DOHH2 (cell line): Measurements from ENCODE around the gene HHAT.

Experiments
- H3F3A ChIP-seq: fragments of 200-600 bp; sonication (generic), shearing (Covaris generic); 2 replicates; pipeline ENCODE4 v1.6.0; 2016; ENCODE audit warnings: antibody characterized with exemption, mild to moderate bottlenecking; ENCODE audit not compliant: control insufficient read depth, insufficient read depth
- H3K27ac ChIP-seq: fragments of 200-600 bp; sonication (generic); 2 replicates; pipeline ENCODE4 v1.5.1; 2014; ENCODE audit warnings: low read depth, mild to moderate bottlenecking, low read length, moderate library complexity
- H3K27me3 ChIP-seq: fragments of 200-600 bp; sonication (generic); 2 replicates; pipeline ENCODE4 v1.6.1; 2014; ENCODE audit warnings: mild to moderate bottlenecking, low read length, mixed read lengths; ENCODE audit not compliant: control insufficient read depth
- H3K36me3 ChIP-seq: fragments of 200-600 bp; sonication (generic); 2 replicates; pipeline ENCODE4 v1.6.1; 2014; ENCODE audit warnings: mild to moderate bottlenecking, low read length, moderate library complexity, mixed read lengths; ENCODE audit not compliant: control insufficient read depth
- H3K4me1 ChIP-seq: fragments of 200-600 bp; sonication (generic); 2 replicates; pipeline ENCODE4 v1.6.1; 2014; ENCODE audit warnings: mild to moderate bottlenecking, low read length, mixed read lengths; ENCODE audit not compliant: control insufficient read depth
- H3K4me2 ChIP-seq: fragments of 200-600 bp; sonication (generic); 2 replicates; pipeline ENCODE4 v1.6.0; 2014; ENCODE audit warnings: mild to moderate bottlenecking, low read length, moderate library complexity
- H3K4me3 ChIP-seq: fragments of 200-600 bp; sonication (generic); 2 replicates; pipeline ENCODE4 v1.5.1; 2014; ENCODE audit warnings: mild to moderate bottlenecking, low read length, mixed read lengths
- H3K79me2 ChIP-seq: fragments of 200-600 bp; sonication (generic); 2 replicates; pipeline ENCODE4 v1.6.1; 2014; ENCODE audit warnings: mild to moderate bottlenecking, low read length, mixed read lengths; ENCODE audit not compliant: control insufficient read depth
- H3K9me2 ChIP-seq: fragments of 200-600 bp; sonication (generic); replicated peaks from 2 replicates; pipeline ENCODE4 v1.6.1; 2014; ENCODE audit warnings: mild to moderate bottlenecking, low read length, mixed read lengths; ENCODE audit not compliant: control insufficient read depth
- H3K9me3 ChIP-seq: fragments of 200-600 bp; sonication (generic); 2 replicates; pipeline ENCODE4 v1.6.1; 2014; ENCODE audit warnings: antibody characterized with exemption, low read length, mixed read lengths; ENCODE audit not compliant: control insufficient read depth, insufficient read depth
- H4K20me1 ChIP-seq: fragments of 200-600 bp; sonication (generic); 2 replicates; pipeline ENCODE4 v1.6.0; 2014; ENCODE audit warnings: low read depth, mild to moderate bottlenecking, antibody characterized with exemption, low read length, moderate library complexity; ENCODE audit not compliant: control insufficient read depth, insufficient read depth
- EZH2phosphoT487 ChIP-seq: fragments of 200-600 bp; sonication (generic); IDR thresholded peaks from 2 replicates; pipeline ENCODE4 v1.6.1; 2017; ENCODE audit warnings: borderline replicate concordance, mild to moderate bottlenecking, antibody characterized with exemption, low read length, moderate library complexity, mixed read lengths
- TF ChIP-seq, protein P1 (sequence below): fragments of 200-600 bp; sonication (generic); IDR thresholded peaks from one replicate; pipeline ENCODE4 v1.5.1; 2014; ENCODE audit warnings: antibody characterized with exemption, mild to moderate bottlenecking, low read depth, low read length; ENCODE audit not compliant: poor library complexity, severe bottlenecking

Gene HHAT

DNA sequence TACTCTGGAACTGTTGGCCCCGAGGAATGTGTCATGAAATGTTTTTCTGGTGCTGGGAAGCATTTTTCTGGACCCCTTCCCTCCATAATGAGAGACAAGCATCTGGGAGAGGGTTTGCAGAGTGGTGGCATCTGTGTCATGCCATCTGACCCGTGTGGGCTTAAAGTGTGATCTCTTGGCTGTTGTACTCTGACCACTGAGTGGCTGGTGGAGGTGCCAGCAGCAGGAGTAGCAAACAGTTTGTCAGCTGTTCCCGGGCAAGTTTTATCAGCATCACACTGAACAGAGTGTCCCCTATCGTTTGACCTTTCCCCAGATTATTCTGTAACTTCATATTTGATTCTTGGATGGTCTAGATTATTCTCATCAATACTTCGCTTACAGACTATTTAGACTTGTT, 150.1 kb downstream of the HHAT start:
- no peaks in the 10 kb centered on the region for H3K4me1 ChIP-seq

GRCh38 chr1:210482491-210482890, 153.8 kb downstream of the HHAT start:
- Histone ChIP-seq H3K4me2 (no peak overlapping the region), H3K9me3 (no peaks in the 10 kb centered on the region), H3K4me1 (no peaks in the 10 kb centered on the region), H3K27me3 (no peaks in the 10 kb centered on the region), H3F3A (no peaks in the 10 kb centered on the region), H3K4me3 (no peak overlapping the region), H3K79me2 (no peaks in the 10 kb centered on the region), H3K9me2 (no peaks in the 10 kb centered on the region), H3K27ac (no peak overlapping the region), H3K36me3 (no peaks in the 10 kb centered on the region), H4K20me1 (no peaks in the 10 kb centered on the region)
- TF ChIP-seq EZH2phosphoT487: no peak
- TF ChIP-seq, protein P1, sequence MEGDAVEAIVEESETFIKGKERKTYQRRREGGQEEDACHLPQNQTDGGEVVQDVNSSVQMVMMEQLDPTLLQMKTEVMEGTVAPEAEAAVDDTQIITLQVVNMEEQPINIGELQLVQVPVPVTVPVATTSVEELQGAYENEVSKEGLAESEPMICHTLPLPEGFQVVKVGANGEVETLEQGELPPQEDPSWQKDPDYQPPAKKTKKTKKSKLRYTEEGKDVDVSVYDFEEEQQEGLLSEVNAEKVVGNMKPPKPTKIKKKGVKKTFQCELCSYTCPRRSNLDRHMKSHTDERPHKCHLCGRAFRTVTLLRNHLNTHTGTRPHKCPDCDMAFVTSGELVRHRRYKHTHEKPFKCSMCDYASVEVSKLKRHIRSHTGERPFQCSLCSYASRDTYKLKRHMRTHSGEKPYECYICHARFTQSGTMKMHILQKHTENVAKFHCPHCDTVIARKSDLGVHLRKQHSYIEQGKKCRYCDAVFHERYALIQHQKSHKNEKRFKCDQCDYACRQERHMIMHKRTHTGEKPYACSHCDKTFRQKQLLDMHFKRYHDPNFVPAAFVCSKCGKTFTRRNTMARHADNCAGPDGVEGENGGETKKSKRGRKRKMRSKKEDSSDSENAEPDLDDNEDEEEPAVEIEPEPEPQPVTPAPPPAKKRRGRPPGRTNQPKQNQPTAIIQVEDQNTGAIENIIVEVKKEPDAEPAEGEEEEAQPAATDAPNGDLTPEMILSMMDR: no peak

More for the DNA sequence above, 150.1 kb downstream of the HHAT start:
- no peak overlapping the region for H3K27ac ChIP-seq
- H3F3A ChIP-seq: no peaks in the 10 kb centered on the region
- H3K9me2 ChIP-seq: no peaks in the 10 kb centered on the region
- no peaks in the 10 kb centered on the region for H3K9me3 ChIP-seq
- H3K4me2 ChIP-seq: no peak overlapping the region
- H3K4me3 ChIP-seq: no peak overlapping the region
- TF ChIP-seq, protein P1: no peak
- no peak for TF ChIP-seq EZH2phosphoT487
- no peaks in the 10 kb centered on the region for H3K36me3 ChIP-seq
- H3K27me3 ChIP-seq: no peaks in the 10 kb centered on the region
- no peaks in the 10 kb centered on the region for H3K79me2 ChIP-seq
- H4K20me1 ChIP-seq: no peaks in the 10 kb centered on the region

DNA sequence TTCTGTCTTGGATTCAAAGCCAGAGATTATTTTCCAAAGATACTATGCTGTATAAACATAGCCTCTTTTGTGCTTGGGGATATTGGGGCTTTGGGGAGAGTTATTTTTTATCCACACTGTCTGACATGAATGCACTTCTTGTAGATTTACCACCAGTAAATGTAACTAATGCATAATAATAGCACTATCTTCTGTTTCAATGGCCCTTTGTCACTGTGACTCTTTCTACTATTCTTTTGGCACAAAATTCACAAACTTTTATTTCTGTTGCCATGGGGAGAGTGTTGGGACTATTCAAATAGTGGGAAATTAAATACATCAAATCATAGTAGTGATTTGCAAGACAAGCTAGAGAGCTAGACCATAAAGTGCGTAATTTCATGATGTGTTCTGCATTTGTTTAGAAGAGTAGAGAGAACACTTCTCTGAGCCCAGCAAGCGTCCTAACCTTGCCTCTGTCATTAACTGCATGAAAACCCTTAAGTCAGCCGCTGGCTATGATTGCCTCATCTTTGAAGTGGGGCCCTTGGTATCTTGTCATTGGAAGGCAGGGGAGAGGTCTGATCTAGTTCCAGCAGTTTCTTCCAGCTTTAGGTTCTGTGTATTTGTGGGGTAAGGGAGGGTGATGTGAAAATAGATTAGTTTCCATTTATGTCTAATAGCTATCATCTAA, 154.4 kb downstream of the HHAT start:
- no peaks in the 10 kb centered on the region for H3K36me3 ChIP-seq
- no peaks in the 10 kb centered on the region for H3K27me3 ChIP-seq
- H3K9me2 ChIP-seq: no peaks in the 10 kb centered on the region
- no peaks in the 10 kb centered on the region for H3K9me3 ChIP-seq
- H3K4me1 ChIP-seq: no peaks in the 10 kb centered on the region
- H3F3A ChIP-seq: no peaks in the 10 kb centered on the region
- H3K4me2 ChIP-seq: no peak overlapping the region
- no peaks in the 10 kb centered on the region for H4K20me1 ChIP-seq
- no peaks in the 10 kb centered on the region for H3K79me2 ChIP-seq
- H3K27ac ChIP-seq: no peak overlapping the region
- no peak overlapping the region for H3K4me3 ChIP-seq
- no peak for TF ChIP-seq EZH2phosphoT487
- TF ChIP-seq, protein P1: no peak

DNA sequence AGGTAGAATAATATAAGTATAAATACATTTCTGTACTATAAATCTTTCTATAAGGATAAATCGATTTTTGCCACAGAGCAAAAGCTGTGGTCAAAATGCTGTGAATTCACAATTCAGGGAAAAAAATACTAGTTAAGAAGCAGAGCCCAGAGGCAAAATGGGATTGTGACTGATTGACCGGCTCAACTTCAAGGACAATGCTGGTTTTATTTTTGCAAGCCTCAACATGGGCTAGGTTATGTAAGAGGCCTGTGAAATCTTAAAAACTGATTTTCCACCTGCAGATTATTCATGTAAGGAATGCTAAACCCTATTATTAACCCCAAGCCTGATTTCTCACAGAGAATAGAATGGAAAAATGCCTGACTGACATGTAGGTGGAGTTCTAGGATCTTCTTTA, 155.1 kb downstream of the HHAT start:
- Histone ChIP-seq H3K4me3 (no peak overlapping the region), H3K36me3 (no peaks in the 10 kb centered on the region), H3F3A (no peaks in the 10 kb centered on the region), H3K4me1 (no peaks in the 10 kb centered on the region), H3K27ac (no peak overlapping the region), H3K9me2 (no peaks in the 10 kb centered on the region), H3K4me2 (no peak overlapping the region), H4K20me1 (no peaks in the 10 kb centered on the region), H3K9me3 (no peaks in the 10 kb centered on the region), H3K27me3 (no peaks in the 10 kb centered on the region), H3K79me2 (no peaks in the 10 kb centered on the region)
- no peak for TF ChIP-seq EZH2phosphoT487
- TF ChIP-seq, protein P1: no peak
